ENCODE measurements around the gene SNX3.
"Not testable (repeated sequence)": the region's sequence is repeated elsewhere in the genome, so short reads cannot be mapped to it uniquely, and the experiment has no call there.

The SNX3 gene

GRCh38 chr6:108260809-108261569 is at the start of gene SNX3:
Gene SNX3 (minus strand): TSS chr6:108261040. CDS start chr6:108260921, 119 bp downstream.
- DNase-seq (ENCODE audit: low spot score), result peak; percentile 93

GRCh38 chr6:108309844-108310243 is 49.0 kb upstream of the SNX3 start:
- no peak for DNase-seq (ENCODE audit: low spot score)

- DNase-seq (ENCODE audit: low spot score), result not testable (repeated sequence)
These were observed 47.8 kb upstream of the SNX3 start for GRCh38 chr6:108308641-108309040.

GRCh38 chr6:108304646-108305045 is 43.8 kb upstream of the SNX3 start:
- DNase-seq (ENCODE audit: low spot score), result no peak

- DNase-seq (ENCODE audit: low spot score), result no peak
These were observed 41.5 kb upstream of the SNX3 start for GRCh38 chr6:108302386-108302785.

GRCh38 chr6:108295676-108296075 is 34.8 kb upstream of the SNX3 start:
- DNase-seq (ENCODE audit: low spot score), result no peak

GRCh38 chr6:108294727-108295625 is 34.1 kb upstream of the SNX3 start, which contains the start of gene AFG1L:
Gene AFG1L (plus strand): TSS chr6:108295054. CDS start chr6:108295080, 26 bp downstream.
- peak; percentile 93 for DNase-seq (ENCODE audit: low spot score)

GRCh38 chr6:108294297-108294726 is 33.5 kb upstream of the SNX3 start:
- no peak for DNase-seq (ENCODE audit: low spot score)

GRCh38 chr6:108293527-108294296 is 32.9 kb upstream of the SNX3 start:
- DNase-seq (ENCODE audit: low spot score), result no peak

GRCh38 chr6:108292561-108292960 is 31.7 kb upstream of the SNX3 start:
- DNase-seq (ENCODE audit: low spot score), result not testable (repeated sequence)

GRCh38 chr6:108291091-108291490 is 30.3 kb upstream of the SNX3 start:
- DNase-seq (ENCODE audit: low spot score), result no peak

GRCh38 chr6:108288742-108289141 is 27.9 kb upstream of the SNX3 start:
- DNase-seq (ENCODE audit: low spot score), result no peak

GRCh38 chr6:108287373-108287772 is 26.5 kb upstream of the SNX3 start:
- DNase-seq (ENCODE audit: low spot score), result no peak

GRCh38 chr6:108286366-108286765 is 25.5 kb upstream of the SNX3 start:
- no peak for DNase-seq (ENCODE audit: low spot score)

- DNase-seq (ENCODE audit: low spot score), result no peak
These were observed 24.5 kb upstream of the SNX3 start for GRCh38 chr6:108285381-108285780.

GRCh38 chr6:108277831-108278230 is 17.0 kb upstream of the SNX3 start:
- DNase-seq (ENCODE audit: low spot score), result no peak

GRCh38 chr6:108277295-108277694 is 16.5 kb upstream of the SNX3 start:
- DNase-seq (ENCODE audit: low spot score), result no peak

- no peak for DNase-seq (ENCODE audit: low spot score)
These were observed 15.1 kb upstream of the SNX3 start for GRCh38 chr6:108275976-108276375.

GRCh38 chr6:108274546-108274945 is 13.7 kb upstream of the SNX3 start:
- no peak for DNase-seq (ENCODE audit: low spot score)

- DNase-seq (ENCODE audit: low spot score), result not testable (repeated sequence)
These were observed 9.1 kb upstream of the SNX3 start for GRCh38 chr6:108269955-108270354.

GRCh38 chr6:108268845-108269244 is 8.0 kb upstream of the SNX3 start:
- no peak for DNase-seq (ENCODE audit: low spot score)

GRCh38 chr6:108263371-108263770 is 2.5 kb upstream of the SNX3 start:
- no peak for DNase-seq (ENCODE audit: low spot score)

All from putamen (tissue), 1 donor.